NB4 (cell line): ENCODE results near the gene VPS8.

Experiments
- DNase-seq: peaks from one replicate; pipeline ENCODE4 v3.0.0; 2010; ENCODE audit warnings: low read depth
- H3K4me3 ChIP-seq: one replicate; pipeline ENCODE4 v1.5.1; 2011; ENCODE audit warnings: mild to moderate bottlenecking, low read depth, low read length, moderate library complexity
- CTCF ChIP-seq: IDR thresholded peaks from one replicate; pipeline ENCODE4 v1.5.1; 2012; ENCODE audit warnings: low read depth, low read length
- MAX ChIP-seq: IDR thresholded peaks from 2 replicates; pipeline ENCODE4 v1.6.1; 2011; ENCODE audit warnings: low read depth, low read length
- MYC ChIP-seq: IDR thresholded peaks from 2 replicates; pipeline ENCODE4 v1.6.1; 2011; ENCODE audit warnings: low read depth, low read length
- POLR2A ChIP-seq: IDR thresholded peaks from 2 replicates; pipeline ENCODE4 v1.6.1; 2011; ENCODE audit warnings: mild to moderate bottlenecking; ENCODE audit not compliant: insufficient read length; ENCODE audit errors: extremely low read depth

The VPS8 gene

GRCh38 chr3:184857099-184857498 is 45.1 kb downstream of the VPS8 start:
- no peak overlapping the region for H3K4me3 ChIP-seq
- no peak for DNase-seq
- TF ChIP-seq MYC (no peak), POLR2A (no peak), MAX (no peak), CTCF (no peak)

- H3K4me3 ChIP-seq: no peak overlapping the region
- no peak for TF ChIP-seq MAX
- TF ChIP-seq POLR2A: no peak
- no peak for TF ChIP-seq CTCF
- TF ChIP-seq MYC: no peak
- no peak for DNase-seq
These were observed 52.0 kb downstream of the VPS8 start for GRCh38 chr3:184864000-184864399.

- no peak for DNase-seq
- H3K4me3 ChIP-seq: no peak overlapping the region
- TF ChIP-seq MAX (no peak), CTCF (no peak), MYC (no peak), POLR2A (no peak)
These were observed 56.5 kb downstream of the VPS8 start for GRCh38 chr3:184868477-184868876.

- no peak for DNase-seq
- TF ChIP-seq MYC (no peak), POLR2A (no peak), MAX (no peak), CTCF (no peak)
- H3K4me3 ChIP-seq: no peak overlapping the region
These were observed 60.2 kb downstream of the VPS8 start for GRCh38 chr3:184872200-184872599.

- no peak overlapping the region for H3K4me3 ChIP-seq
- no peak for TF ChIP-seq POLR2A
- no peak for TF ChIP-seq MAX
- no peak for TF ChIP-seq MYC
- no peak for TF ChIP-seq CTCF
- no peak for DNase-seq
These were observed 61.2 kb downstream of the VPS8 start for GRCh38 chr3:184873141-184873540.
